ENCODE measurements around the gene SYNGR4.
A peak's percentile ranks its signal among the peaks of the same experiment; 100 is the strongest.
"Not testable (repeated sequence)": the region's sequence is repeated elsewhere in the genome, so short reads cannot be mapped to it uniquely, and the experiment has no call there.

Gene SYNGR4, protein sequence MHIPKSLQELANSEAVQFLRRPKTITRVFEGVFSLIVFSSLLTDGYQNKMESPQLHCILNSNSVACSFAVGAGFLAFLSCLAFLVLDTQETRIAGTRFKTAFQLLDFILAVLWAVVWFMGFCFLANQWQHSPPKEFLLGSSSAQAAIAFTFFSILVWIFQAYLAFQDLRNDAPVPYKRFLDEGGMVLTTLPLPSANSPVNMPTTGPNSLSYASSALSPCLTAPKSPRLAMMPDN

DNA sequence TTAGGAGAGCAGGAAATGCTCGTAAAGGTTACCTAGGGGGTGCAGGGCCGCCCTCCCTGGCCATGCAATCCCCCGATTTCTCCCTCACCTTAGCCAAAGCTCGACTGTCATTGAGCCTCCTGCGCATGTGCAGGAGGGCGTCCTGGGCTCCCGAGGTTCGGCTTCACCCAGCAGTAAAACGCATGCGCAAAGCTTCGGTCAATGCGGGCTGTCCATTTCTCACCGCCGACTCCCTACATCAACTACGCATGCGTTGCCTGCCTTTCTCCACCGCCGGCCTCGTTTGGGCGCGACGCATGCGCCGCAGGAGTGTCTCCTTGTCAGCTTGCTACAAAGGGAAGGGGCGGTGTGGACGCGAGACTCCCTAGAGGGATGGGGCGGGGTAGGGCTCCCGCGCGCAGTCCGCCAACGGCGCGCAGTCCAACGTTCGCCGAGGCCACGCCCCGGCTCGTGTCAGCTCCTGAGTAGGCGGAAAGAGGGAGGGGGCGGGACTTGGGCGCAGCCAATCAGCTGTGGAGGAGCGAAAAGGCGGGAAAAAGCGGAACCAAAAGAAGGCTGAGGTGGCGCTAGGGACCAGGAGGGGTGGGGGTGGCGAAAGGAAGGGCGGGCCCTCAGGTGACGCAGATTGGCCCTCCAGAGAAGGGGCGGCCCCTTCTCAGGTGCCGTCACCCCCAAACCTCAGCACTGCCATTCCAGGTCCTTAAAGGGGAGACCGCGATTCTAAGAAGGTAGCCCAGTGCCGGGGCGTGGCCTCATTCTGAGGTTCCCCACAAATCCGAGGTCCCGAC lies at the start of gene SYNGR4, which contains the start of gene TMEM143:
Gene SYNGR4, plus strand, starts transcription at position 558 of the 788 bp plus-strand sequence. CDS start 1,476 bp downstream, outside the sequence.
Gene TMEM143, minus strand, starts transcription at position 131 of the 788 bp plus-strand sequence. Its CDS starts 20 bp downstream, at position 111.
- DNase-seq (ENCODE audit: low read depth in 2 of 2): peak; percentile 97 to 98

GRCh38 chr19:48315712-48316111 lies 48.5 kb upstream of the SYNGR4 start:
- DNase-seq (ENCODE audit: low read depth in 2 of 2): no peak

GRCh38 chr19:48317708-48317960 lies 46.5 kb upstream of the SYNGR4 start:
- not testable (repeated sequence) for DNase-seq (ENCODE audit: low read depth in 2 of 2)

DNA sequence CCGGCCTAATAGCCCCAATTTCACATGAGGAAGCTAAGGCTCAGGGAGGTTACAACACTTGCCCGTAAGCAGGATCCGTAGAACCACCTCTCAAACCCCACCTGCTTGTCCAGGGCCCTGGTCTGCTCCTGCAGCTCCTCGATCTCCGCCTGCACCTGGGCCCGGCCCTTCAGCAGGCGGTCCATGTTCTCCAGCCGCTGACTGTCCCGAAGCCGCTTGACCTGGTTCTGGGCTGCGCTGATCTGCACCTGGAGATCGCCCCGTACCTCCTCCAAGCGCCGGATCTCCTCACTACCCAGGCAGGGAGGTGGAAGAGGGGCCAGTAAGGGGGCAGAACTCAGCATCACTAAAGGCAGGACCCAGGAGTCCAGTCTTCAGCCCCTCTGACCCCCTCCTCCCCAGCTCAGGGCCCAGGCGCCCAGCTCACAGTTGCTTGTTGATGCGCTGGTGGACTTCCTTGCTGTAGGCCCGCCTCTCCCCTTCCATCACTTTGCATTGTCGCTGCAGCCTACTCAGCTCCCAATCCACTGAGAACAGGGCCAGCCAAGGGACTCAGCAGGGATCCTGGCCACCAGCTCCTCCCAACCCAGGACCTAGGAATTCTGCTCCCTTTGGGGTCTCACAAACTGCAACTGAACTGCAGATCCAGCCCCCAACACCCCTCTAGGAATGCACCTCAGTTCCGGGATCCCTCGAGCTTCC lies 45.7 kb upstream of the SYNGR4 start:
- DNase-seq (ENCODE audit: low read depth in 2 of 2): no peak

- peak; percentile 56 to 57 for DNase-seq (ENCODE audit: low read depth in 2 of 2)
These were observed 44.3 kb upstream of the SYNGR4 start for GRCh38 chr19:48319647-48320541.

- DNase-seq (ENCODE audit: low read depth in 2 of 2): peak; percentile 93 to 95
These were observed 42.9 kb upstream of the SYNGR4 start for GRCh38 chr19:48321372-48321621.

DNA sequence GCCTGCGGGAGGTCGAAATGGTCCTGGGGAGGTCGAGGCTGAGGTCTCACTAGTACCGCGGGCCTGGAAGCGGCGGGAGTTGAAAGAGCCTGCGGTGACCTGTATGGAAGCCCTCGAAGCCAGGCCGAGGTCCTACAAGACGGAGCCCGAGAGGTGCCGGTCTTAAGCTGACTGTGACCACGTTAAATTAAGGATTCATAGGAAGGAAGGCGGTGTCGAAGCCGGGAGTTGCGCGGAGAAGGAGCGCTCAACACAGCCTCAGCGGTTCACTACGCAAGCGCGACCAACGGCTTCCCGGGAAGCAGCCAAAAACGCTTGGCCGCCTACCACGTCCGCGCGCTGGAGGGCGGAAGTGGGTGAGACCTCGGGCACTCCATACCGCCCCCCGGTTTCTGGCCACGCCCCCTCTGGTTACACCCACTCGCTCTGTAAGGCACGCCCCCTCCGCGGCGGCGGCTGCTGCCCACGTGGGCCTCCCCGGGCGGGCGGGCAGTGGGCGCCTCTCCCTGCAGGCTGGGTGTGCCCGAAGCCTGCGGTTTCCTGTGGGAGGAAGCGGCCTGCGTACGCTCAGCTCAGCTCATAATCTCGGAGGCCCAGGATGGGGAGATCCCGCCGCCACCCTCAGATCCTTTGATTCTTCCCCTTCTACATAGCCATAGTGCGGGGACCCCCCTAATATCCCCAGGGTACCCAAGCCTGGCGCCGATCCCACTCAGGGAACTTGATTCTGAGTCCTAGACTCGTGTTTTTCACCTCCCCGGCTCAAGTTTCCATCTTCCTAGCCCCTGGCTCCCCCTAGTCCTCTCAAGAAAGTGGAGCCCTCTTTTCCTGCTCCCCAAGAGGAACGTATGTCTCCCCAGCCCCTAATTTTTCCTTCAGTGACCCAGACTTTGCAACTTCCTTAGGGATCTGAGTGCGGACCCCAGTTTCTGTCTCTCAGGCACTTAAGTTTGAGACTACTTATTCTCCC lies 42.3 kb upstream of the SYNGR4 start:
- DNase-seq (ENCODE audit: low read depth in 2 of 2): peak; percentile 98

GRCh38 chr19:48325265-48325910 lies 38.8 kb upstream of the SYNGR4 start, which contains the start of gene EMP3:
EMP3 (plus strand) TSS chr19:48325552; CDS start chr19:48326845, 1,293 bp downstream.
- peak; percentile 78 to 81 for DNase-seq (ENCODE audit: low read depth in 2 of 2)

GRCh38 chr19:48329167-48329891 lies 34.8 kb upstream of the SYNGR4 start:
- DNase-seq (ENCODE audit: low read depth in 2 of 2): no peak

GRCh38 chr19:48330012-48330681 lies 34.0 kb upstream of the SYNGR4 start:
- DNase-seq (ENCODE audit: low read depth in 2 of 2): peak; percentile 75 to 81

DNA sequence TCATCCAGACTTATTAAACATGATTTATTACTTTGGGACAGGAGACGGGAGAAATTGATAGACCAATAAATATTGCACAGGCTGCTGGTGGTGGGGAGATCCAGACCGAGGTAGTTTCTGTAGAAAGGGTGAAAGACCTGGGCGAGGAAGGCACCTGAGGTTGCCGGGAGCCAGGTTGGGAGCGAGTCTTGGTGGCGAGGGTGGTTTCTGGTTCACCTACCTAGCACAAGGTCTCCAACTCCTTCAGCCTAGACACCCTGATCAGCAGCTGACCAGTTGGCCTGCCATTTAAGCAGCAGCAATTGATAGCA lies 31.9 kb upstream of the SYNGR4 start:
- no peak for DNase-seq (ENCODE audit: low read depth in 2 of 2)

GRCh38 chr19:48332662-48333466 lies 31.3 kb upstream of the SYNGR4 start:
- DNase-seq (ENCODE audit: low read depth in 2 of 2): peak; percentile 76 to 86

DNA sequence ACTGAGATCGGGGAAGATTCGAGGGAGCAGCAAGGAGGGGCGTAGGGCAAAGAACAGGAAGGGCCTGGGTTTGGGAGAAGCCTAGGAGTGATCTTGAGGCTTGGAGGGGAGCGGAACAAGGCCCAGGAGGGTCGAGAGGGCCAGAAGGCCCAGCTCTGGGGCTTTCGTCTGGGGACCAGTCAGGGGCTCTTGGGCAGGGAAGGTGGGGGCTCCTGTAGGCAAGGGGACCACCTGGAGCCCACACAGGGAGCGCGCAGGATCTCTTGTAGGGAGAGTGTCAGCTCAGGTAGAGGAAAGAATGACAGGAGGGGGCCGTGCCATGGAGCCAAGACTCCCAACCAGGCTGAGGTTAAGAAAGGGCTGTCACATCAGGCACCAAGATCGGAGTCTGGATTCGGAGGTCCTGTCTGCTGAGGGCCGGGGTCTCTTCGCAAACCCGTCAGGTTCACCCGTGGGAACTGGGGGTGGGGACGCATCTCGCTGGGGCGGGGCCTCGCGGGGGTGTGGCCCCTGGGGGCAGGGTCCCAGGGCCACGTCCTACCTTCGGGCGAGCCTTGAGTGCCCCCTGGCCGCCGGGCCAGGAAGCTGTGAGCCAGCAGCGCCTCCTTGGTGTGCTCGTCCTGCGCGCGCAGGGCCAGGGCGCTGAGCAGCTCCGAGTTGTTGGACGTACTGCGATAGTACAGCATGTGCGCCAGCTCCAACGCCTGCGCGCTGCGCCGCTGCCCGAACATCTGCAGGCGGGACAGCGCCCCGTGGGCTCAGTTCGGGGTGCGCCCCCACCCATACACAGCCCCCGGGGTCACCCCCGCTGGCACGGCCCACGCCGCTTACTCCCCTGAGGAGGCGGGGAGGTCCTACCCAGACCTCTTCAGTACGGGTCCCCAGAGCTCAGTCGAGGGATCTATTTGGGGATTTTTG lies 30.4 kb upstream of the SYNGR4 start:
- peak; percentile 88 to 93 for DNase-seq (ENCODE audit: low read depth in 2 of 2)

DNA sequence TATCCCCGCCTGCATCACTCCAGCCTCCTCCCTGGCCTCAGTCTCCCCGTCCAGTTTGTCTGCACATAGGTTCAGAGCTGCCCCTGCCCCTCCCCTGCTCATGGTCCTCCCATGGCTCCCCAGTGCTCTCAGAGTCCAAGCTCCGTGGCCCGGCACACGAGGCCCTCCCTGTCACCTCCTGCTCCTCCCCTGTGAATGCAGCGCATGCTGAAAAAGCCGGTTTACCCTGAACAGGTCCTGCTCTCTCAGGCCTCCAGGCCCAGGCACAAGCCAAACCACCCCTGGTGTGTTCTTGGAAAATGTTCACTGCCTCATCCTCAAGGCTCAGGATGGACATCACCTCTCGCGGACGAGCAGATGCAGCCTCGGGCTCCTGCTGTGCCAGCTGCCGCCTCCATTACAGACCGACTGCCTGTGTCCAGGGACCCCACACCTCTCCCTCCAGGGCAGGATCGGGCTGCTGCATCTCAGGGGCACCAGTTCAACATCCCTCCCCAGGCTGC lies 25.9 kb upstream of the SYNGR4 start:
- DNase-seq (ENCODE audit: low read depth in 2 of 2): no peak

DNA sequence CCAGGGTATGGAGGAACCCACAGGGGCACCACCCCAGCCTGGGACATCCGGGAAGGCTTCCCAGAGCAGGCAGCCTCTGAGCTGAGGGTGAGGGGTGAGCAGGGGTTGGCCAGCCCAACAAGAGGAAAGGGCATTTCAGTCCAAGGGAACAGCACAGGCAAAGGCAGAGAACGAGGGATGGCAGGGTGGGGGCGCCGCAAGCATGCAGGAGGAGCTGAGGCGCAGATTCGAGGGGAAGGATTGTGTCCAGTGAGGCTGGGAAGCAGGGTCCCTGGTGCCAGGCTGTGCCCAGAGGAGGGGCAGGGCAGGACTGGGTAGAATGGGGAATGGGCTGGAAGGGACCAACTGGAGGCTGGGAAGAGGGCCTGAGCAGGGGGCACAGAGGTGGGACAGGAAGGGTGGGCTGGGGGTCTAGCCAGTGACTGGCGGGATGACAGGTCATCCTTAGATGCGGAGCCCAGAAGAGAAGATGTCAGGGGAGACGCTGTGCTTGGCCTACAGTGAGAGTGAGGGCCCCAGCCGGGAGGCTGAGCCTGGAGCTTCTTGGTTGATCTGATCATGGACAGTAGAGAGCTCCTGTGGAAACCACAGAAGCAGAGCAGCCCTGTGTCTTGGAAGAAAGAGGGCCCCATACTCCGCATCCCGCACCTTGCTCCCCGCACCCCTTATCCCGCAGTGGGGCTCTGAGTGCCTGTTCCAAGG lies 25.2 kb upstream of the SYNGR4 start:
- DNase-seq (ENCODE audit: low read depth in 2 of 2): no peak

DNA sequence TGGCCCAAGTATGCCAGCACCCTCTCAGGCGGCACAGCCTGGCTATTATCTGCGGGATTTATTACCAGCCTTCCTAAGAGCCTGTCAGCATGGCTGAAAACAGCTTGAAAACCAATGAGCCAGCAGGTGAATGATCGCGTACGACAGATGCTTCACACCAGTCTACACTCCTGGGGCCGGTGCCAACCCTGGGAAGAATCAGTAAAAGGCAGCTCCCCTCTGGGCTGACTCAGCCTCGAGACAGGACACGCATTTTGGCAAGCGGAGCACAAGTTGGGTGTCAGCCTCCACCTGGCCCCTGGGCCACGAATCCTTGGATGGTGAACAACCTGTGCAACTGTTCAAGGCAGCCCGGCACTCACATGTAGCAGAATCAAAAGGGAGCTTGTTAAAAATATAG lies 23.2 kb upstream of the SYNGR4 start:
- no peak for DNase-seq (ENCODE audit: low read depth in 2 of 2)

All from stimulated activated CD8-positive, alpha-beta memory T cell treated with anti-CD3 and anti-CD28 coated beads, Interleukin-15, amount 100 ng/mL, for 48 hours (primary cell).